ENCODE data around the gene DYRK1A. TPM values are rescaled to one million over a fixed set of nuclear protein-coding genes. Genes with fewer than 3 reads are reported as not detected.

The DYRK1A gene
- total and polyA plus RNA-seq, 2 of the 13 experiments (the other 11 are each of a cell fraction or from before 2014, with no cell fraction given): 24.6 to 34.2 TPM

DNA sequence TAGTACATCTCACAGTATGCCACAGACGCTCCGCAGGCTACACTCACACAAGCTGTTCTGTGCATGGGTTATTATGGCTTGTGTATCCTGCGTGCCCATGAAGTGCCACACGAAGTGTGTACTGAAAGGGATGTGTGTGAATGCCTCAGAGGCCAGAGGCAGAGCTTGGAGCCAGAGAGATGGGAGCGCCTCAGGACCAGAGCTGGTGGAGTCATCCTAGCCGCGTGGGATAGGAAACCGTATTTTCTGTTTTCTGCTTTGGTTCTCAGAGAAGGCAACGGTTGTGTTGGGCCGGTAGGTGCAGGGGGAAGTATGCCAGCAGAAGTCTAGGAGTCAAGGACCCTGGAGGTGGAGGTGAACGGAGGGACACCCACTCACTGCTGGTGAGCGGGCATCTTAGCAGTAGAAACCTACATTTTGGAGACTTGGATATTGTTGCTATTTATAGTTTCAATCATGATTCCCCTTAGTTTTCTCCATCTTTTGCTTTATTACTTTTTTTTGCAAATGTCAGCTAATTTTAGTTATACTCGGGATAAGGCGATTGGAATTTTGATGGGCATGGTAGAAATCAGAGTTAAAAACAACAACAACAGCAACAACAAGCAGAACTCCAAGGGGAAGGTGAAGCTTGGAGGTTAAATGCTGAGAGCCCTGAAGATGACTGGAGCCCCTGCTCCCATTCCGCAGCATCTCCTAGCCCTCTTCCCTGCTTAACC lies 188.2 kb downstream of the DYRK1A start:
- POLR2A ChIA-PET: no interaction called here

DNA sequence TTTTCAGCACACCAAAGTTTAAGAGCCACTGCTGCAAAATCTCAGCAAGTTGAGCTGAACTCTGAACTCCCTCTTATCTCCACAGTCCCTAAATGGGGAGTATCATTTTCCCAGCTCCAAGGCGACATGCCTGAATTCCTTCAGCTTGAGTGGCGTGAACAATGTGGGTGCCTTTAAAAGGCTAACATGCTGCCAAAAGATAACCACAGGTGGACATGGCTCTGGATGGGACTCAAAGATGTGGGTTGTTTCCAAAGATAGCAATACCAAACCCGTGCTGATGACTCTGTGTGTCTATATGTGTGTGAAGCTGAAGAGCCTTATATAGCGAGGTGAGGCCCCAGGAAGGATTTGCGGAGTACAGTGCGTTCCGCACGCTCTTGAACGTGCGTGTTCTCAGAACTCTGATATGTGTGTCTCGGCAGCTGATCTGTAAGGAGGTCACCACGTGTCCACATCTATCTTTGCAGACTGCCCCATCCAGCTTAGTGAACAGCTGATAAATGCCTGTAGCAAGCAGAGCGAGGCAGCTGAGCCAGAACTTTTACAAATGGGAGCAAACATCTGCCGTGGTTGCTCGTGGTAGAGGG lies 189.2 kb downstream of the DYRK1A start:
- H3K79me2 ChIP-seq (ENCODE audit: insufficient read depth, low read length): no peaks in the 10 kb centered on the region
- FAIRE-seq (no peak), DNase-seq (ENCODE audit: low spot score) (no peak), ATAC-seq (no peak)
- CTCF ChIA-PET (ENCODE audit: low intra/inter-chr PET ratio, low total read pairs): no interaction called here
- POLR2A ChIA-PET: interaction anchor here (1.4 kb wide), 1 partner anchor 9 kb away, joined by 3 read pairs; no protein-coding TSS in a partner anchor
- TF ChIP-seq, protein P1, sequence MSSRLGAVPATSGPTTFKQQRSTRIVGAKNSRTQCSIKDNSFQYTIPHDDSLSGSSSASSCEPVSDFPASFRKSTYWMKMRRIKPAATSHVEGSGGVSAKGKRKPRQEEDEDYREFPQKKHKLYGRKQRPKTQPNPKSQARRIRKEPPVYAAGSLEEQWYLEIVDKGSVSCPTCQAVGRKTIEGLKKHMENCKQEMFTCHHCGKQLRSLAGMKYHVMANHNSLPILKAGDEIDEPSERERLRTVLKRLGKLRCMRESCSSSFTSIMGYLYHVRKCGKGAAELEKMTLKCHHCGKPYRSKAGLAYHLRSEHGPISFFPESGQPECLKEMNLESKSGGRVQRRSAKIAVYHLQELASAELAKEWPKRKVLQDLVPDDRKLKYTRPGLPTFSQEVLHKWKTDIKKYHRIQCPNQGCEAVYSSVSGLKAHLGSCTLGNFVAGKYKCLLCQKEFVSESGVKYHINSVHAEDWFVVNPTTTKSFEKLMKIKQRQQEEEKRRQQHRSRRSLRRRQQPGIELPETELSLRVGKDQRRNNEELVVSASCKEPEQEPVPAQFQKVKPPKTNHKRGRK (CRISPR knock-in tag; IDR thresholded peaks at IDR 0.05): no peak
- TF ChIP-seq HNF4A (CRISPR knock-in tag; IDR thresholded peaks at IDR 0.05) (peak; percentile 11; the same call in 1 of the 2 replicates), GFI1 (CRISPR knock-in tag; IDR thresholded peaks at IDR 0.05; ENCODE audit: borderline replicate concordance) (peak; percentile 82)
- TF ChIP-seq, protein P2, sequence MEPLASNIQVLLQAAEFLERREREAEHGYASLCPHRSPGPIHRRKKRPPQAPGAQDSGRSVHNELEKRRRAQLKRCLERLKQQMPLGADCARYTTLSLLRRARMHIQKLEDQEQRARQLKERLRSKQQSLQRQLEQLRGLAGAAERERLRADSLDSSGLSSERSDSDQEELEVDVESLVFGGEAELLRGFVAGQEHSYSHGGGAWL (CRISPR knock-in tag; IDR thresholded peaks at IDR 0.05): no peak
- 51% methylated on average over 14 of the region's 15 CpGs for WGBS (ENCODE audit: low lambda C conversion rate)
- BruUV-seq (replicated peaks): no TSS peak
- peaks cover 42% of the 10 kb centered on the region for H3K4me1 ChIP-seq (ENCODE audit: insufficient read depth, low read length)
- no peak overlapping the region for H3K27ac ChIP-seq (ENCODE audit: extremely low read length, insufficient read depth, low read length)
- H3K36me3 ChIP-seq (replicated peaks in 1 of 2; ENCODE audit: control insufficient read depth in 1 of 2, insufficient read depth in 2 of 2, low read length in 2 of 2): no peaks in the 10 kb centered on the region
- intact Hi-C loops (cut with micrococcal nuclease; ENCODE audit: unreplicated experiment) (no loop called here), in situ Hi-C loops (cut with HindIII; ENCODE audit: extremely low pct_ligation_motif_present, low pct_unique_long_range_greater_than_20kb) (no loop called here)
- no peaks in the 10 kb centered on the region for H4K20me1 ChIP-seq (ENCODE audit: insufficient read depth, low read length)
- no peak overlapping the region for H3K4me2 ChIP-seq (ENCODE audit: low read depth, low read length)
- no peak overlapping the region for H3K9ac ChIP-seq (ENCODE audit: insufficient read depth, low read depth, low read length)
- H3K27me3 ChIP-seq (ENCODE audit: control insufficient read depth in 1 of 2, insufficient read depth in 2 of 2, low read length in 2 of 2): peaks cover 0 to 3% of the 10 kb centered on the region in 2 experiments; a peak in 3 of 5 replicates
- no peaks in the 10 kb centered on the region for H3K9me3 ChIP-seq (ENCODE audit: low read length)
- no peak overlapping the region for H2AFZ ChIP-seq (ENCODE audit: low read length)
- H3K4me3 ChIP-seq (replicated peaks in 1 of 3; ENCODE audit: insufficient read depth in 1 of 3, low read depth in 2 of 3, low read length in 3 of 3): no peak overlapping the region

More for the DNA sequence above, 188.2 kb downstream of the DYRK1A start:
- Histone ChIP-seq H3K9ac (ENCODE audit: insufficient read depth, low read depth, low read length) (no peak overlapping the region), H4K20me1 (ENCODE audit: insufficient read depth, low read length) (no peaks in the 10 kb centered on the region), H2AFZ (ENCODE audit: low read length) (no peak overlapping the region), H3K9me3 (ENCODE audit: low read length) (no peaks in the 10 kb centered on the region), H3K4me1 (ENCODE audit: insufficient read depth, low read length) (peaks cover 47% of the 10 kb centered on the region), H3K27me3 (ENCODE audit: control insufficient read depth in 1 of 2, insufficient read depth in 2 of 2, low read length in 2 of 2) (peaks cover 0 to 3% of the 10 kb centered on the region in 2 experiments; a peak in 3 of 5 replicates), H3K36me3 (replicated peaks in 1 of 2; ENCODE audit: control insufficient read depth in 1 of 2, insufficient read depth in 2 of 2, low read length in 2 of 2) (no peaks in the 10 kb centered on the region), H3K4me2 (ENCODE audit: low read depth, low read length) (no peak overlapping the region), H3K4me3 (replicated peaks in 1 of 3; ENCODE audit: insufficient read depth in 1 of 3, low read depth in 2 of 3, low read length in 3 of 3) (no peak overlapping the region), H3K79me2 (ENCODE audit: insufficient read depth, low read length) (no peaks in the 10 kb centered on the region), H3K27ac (ENCODE audit: extremely low read length, insufficient read depth, low read length) (no peak overlapping the region)
- 56% methylated on average over 11 of the region's 15 CpGs for WGBS (ENCODE audit: low lambda C conversion rate)
- CTCF ChIA-PET (ENCODE audit: low intra/inter-chr PET ratio, low total read pairs): no interaction called here
- ATAC-seq: no peak
- in situ Hi-C loops (cut with HindIII; ENCODE audit: extremely low pct_ligation_motif_present, low pct_unique_long_range_greater_than_20kb): no loop called here
- intact Hi-C loops (cut with micrococcal nuclease; ENCODE audit: unreplicated experiment): no loop called here
- no peak for DNase-seq (ENCODE audit: low spot score)
- FAIRE-seq: no peak
- TF ChIP-seq ZNF468 (CRISPR knock-in tag; IDR thresholded peaks at IDR 0.05) (no peak), PPARG (CRISPR knock-in tag; conservative IDR thresholded peaks at IDR 0.05) (no peak), DMAP1 (CRISPR knock-in tag; IDR thresholded peaks at IDR 0.05) (no peak), MAFK (conservative IDR thresholded peaks at IDR 0.05 in 1 of 2, IDR thresholded peaks at IDR 0.05 in 1 of 2; ENCODE audit: low read length in 2 of 2) (peak; percentile 76 to 91), MAFF (IDR thresholded peaks at IDR 0.05; ENCODE audit: low read depth, low read length) (peak; percentile 87), HMGA1 (CRISPR knock-in tag; conservative IDR thresholded peaks at IDR 0.05) (no peak), RELA (CRISPR knock-in tag; IDR thresholded peaks at IDR 0.05) (no peak)
- BruUV-seq (replicated peaks): no TSS peak
